Parathyroid adenoma (tissue), 2 donors: ENCODE results near the gene MFSD12.

Source experiments
- H2AFZ ChIP-seq: fragments of 300-600 bp; sonication (generic); one replicate; pipeline ENCODE4 v1.7.0; 2017; ENCODE audit warnings: antibody characterized with exemption, mild to moderate bottlenecking
- H3K27ac ChIP-seq: fragments of 300-600 bp; sonication (generic); one replicate; pipeline ENCODE4 v1.7.0; 2017
- H3K27me3 ChIP-seq: fragments of 300-600 bp; sonication (generic); one replicate; pipeline ENCODE4 v1.7.0; 2017; ENCODE audit warnings: low read length; ENCODE audit not compliant: control insufficient read depth, insufficient read depth
- H3K36me3 ChIP-seq: fragments of 300-600 bp; sonication (generic); one replicate; pipeline ENCODE4 v1.7.0; 2017; ENCODE audit warnings: low read length; ENCODE audit not compliant: control insufficient read depth, insufficient read depth
- H3K4me1 ChIP-seq: fragments of 300-600 bp; sonication (generic); one replicate; pipeline ENCODE4 v1.7.0; 2017; ENCODE audit warnings: control low read depth
- H3K4me2 ChIP-seq: fragments of 300-600 bp; sonication (generic); one replicate; pipeline ENCODE4 v1.7.0; 2017; ENCODE audit warnings: low read length
- H3K4me3 ChIP-seq: fragments of 300-600 bp; sonication (generic); one replicate; pipeline ENCODE4 v1.7.0; 2017; ENCODE audit warnings: low read depth, low read length
- H3K79me2 ChIP-seq: fragments of 300-600 bp; sonication (generic); one replicate; pipeline ENCODE4 v1.7.0; 2017; ENCODE audit warnings: control low read depth
- H3K9ac ChIP-seq: fragments of 300-600 bp; sonication (generic); one replicate; pipeline ENCODE4 v1.7.0; 2017; ENCODE audit warnings: mild to moderate bottlenecking
- H3K9me3 ChIP-seq: fragments of 300-600 bp; sonication (generic); one replicate; pipeline ENCODE4 v1.7.0; 2017; ENCODE audit warnings: low read length; ENCODE audit not compliant: control insufficient read depth
- TF ChIP-seq, protein P1 (sequence below): fragments of 300-600 bp; sonication (generic); IDR thresholded peaks from one replicate; pipeline ENCODE4 v1.7.0; 2017; ENCODE audit warnings: antibody characterized with exemption, mild to moderate bottlenecking
- donor health status: primary hyperparathyroidism.

The MFSD12 gene

DNA sequence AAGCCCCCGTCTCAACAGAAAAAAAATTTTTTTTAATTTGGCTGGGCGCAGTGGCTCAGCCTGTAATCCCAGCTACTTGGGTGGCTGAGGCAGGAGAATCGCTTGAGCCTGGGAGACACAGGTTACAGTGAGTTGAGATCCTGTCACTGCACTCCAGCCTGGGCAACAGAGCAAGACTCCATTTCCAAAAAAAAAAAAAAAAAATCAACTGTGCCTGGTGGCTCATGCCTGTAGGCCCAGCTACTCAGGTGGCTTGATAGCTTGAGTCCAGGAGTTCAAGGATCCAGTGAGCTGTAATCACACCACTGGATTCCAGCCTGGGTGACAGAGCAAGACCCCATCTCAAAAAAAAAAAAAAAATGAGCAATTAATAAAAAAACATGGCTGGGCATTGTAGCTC, 55.6 kb downstream of the MFSD12 start:
- TF ChIP-seq, protein P1, sequence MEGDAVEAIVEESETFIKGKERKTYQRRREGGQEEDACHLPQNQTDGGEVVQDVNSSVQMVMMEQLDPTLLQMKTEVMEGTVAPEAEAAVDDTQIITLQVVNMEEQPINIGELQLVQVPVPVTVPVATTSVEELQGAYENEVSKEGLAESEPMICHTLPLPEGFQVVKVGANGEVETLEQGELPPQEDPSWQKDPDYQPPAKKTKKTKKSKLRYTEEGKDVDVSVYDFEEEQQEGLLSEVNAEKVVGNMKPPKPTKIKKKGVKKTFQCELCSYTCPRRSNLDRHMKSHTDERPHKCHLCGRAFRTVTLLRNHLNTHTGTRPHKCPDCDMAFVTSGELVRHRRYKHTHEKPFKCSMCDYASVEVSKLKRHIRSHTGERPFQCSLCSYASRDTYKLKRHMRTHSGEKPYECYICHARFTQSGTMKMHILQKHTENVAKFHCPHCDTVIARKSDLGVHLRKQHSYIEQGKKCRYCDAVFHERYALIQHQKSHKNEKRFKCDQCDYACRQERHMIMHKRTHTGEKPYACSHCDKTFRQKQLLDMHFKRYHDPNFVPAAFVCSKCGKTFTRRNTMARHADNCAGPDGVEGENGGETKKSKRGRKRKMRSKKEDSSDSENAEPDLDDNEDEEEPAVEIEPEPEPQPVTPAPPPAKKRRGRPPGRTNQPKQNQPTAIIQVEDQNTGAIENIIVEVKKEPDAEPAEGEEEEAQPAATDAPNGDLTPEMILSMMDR: no peak
- Histone ChIP-seq H3K4me2 (no peak overlapping the region), H3K36me3 (no peaks in the 10 kb centered on the region), H3K4me1 (no peaks in the 10 kb centered on the region), H3K9ac (no peak overlapping the region), H3K9me3 (no peaks in the 10 kb centered on the region), H3K27ac (no peak overlapping the region), H3K4me3 (no peak overlapping the region), H3K79me2 (peaks cover 19% of the 10 kb centered on the region), H3K27me3 (no peaks in the 10 kb centered on the region), H2AFZ (no peak overlapping the region)

DNA sequence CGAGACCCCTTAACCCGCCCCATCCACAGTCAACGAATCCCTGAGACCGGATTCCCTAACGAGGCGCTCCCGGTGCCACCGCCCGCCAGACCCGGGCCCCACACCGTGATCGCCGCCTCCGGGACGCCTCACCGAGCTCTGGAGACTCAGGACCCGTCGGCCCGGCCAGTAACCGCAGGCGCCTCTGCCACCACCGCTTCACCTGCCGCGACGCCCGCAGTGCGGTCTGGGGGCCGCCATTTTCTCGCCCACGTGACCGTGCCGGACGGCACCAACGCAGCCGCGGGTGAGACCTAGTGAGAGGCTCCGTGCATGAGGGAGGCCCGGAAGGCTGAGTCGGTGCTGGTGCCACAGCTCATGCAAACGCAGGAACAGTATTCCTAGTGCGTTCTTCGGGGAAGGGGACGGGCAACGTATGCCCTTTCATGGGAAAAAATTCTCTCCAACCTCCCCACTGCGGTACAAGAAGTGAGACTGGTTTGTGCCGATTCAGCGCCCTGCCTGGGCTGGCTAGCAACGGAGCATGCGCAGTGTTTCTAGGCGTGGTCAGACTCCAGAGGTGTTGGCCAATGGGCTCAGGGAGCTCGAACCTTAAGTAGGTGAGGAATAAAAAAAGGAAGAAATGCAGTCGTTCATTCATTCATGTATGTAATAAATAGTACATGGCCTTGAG, 56.8 kb downstream of the MFSD12 start, which contains the start of gene DOHH:
Gene DOHH (minus strand): TSS at position 246 of the 673 bp plus-strand sequence. CDS start 3,860 bp downstream, outside the sequence.
- Histone ChIP-seq H3K4me3 (peak within 1 kb of the TSS; percentile 85), H3K27me3 (no peaks in the 10 kb centered on the region), H3K79me2 (peaks cover 12% of the 10 kb centered on the region), H3K9me3 (no peaks in the 10 kb centered on the region), H3K4me1 (no peaks in the 10 kb centered on the region), H3K9ac (peak within 1 kb of the TSS; percentile 59), H3K36me3 (no peaks in the 10 kb centered on the region), H2AFZ (peak within 1 kb of the TSS; percentile 94), H3K4me2 (peak within 1 kb of the TSS; percentile 99), H3K27ac (peak within 1 kb of the TSS; percentile 95)
- TF ChIP-seq, protein P1: no peak

DNA sequence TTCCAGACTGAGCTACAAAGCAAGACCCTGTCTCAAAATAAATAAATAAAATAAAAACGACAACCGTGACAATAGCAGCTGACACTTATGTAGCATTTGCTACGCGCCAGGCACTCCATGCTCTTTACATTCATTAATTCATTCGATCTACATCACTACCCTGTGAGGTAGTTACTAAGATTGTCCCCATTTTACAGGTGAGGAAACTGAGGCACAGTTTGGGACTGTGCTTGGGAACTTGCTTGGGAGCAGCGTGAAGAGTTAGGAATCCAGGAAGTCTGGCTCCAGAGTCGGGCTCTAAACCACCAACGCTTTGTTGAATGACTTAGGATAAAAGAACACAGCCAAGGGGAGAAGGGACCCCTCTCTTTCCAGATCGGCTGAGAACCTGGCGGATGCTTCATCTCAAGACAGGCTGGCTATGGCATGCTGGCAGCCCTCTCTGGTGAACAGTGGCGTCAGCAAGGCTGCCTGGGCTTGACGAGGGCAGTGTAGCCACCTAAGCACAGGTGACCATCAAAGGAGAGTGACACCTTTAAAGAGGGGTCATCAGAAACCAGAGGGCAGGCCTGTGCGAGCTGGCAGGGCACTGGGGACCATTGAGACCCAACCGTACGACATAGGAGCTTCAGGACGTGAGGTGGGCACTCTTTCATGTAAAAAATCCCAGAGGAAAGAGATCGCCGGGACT, 57.5 kb downstream of the MFSD12 start:
- no peaks in the 10 kb centered on the region for H3K9me3 ChIP-seq
- no peaks in the 10 kb centered on the region for H3K4me1 ChIP-seq
- TF ChIP-seq, protein P1: no peak
- no peaks in the 10 kb centered on the region for H3K27me3 ChIP-seq
- no peak overlapping the region for H3K9ac ChIP-seq
- H3K79me2 ChIP-seq: peaks cover 11% of the 10 kb centered on the region
- H2AFZ ChIP-seq: peak overlapping the region; percentile 94
- H3K4me2 ChIP-seq: peak overlapping the region; percentile 99
- H3K27ac ChIP-seq: peak overlapping the region; percentile 95
- peak overlapping the region; percentile 85 for H3K4me3 ChIP-seq
- no peaks in the 10 kb centered on the region for H3K36me3 ChIP-seq

DNA sequence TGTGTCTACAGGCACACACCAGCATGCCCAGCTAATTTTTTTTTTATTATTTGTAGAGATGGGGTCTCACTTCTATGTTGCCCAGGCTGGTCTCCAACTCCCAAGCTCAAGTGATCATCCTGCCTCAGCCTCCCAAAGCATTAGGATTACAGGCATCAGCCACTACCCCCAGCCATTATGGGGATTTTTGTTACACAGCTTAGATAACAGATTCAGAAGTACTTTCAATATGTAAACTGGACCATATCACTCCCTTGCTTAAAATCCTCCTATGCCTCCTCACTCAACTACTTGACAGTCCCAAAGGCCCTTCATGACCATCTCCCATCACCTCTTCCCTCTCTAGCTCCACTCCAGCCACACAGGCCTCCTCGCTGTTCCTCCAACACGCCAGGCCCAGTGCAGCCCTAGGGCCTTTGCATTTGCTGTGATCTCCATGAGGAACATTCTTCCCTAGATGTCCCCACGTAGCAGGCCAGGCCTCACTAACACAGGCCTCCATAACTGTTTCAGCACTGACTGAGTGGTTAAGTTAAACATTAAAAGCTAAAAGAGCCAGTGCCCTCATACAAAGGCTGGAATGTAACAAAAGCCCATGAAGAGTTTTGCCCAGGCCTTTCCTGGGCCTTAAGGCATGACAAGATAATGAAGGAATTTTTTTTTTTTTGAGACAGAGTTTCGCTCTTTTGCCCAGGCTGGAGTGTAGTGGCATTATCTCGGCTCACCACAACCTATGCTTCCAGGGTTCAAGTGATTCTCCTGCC, 59.4 kb downstream of the MFSD12 start:
- H3K36me3 ChIP-seq: no peaks in the 10 kb centered on the region
- no peak overlapping the region for H3K9ac ChIP-seq
- H2AFZ ChIP-seq: no peak overlapping the region
- no peak overlapping the region for H3K27ac ChIP-seq
- no peaks in the 10 kb centered on the region for H3K9me3 ChIP-seq
- peaks cover 11% of the 10 kb centered on the region for H3K79me2 ChIP-seq
- no peak overlapping the region for H3K4me3 ChIP-seq
- TF ChIP-seq, protein P1: no peak
- no peaks in the 10 kb centered on the region for H3K27me3 ChIP-seq
- H3K4me1 ChIP-seq: no peaks in the 10 kb centered on the region
- no peak overlapping the region for H3K4me2 ChIP-seq
